Suprapubic skin (tissue), 3 donors: ENCODE results near the gene ZNF740.

Experiments used
- CTCF ChIP-seq, 2 donors: fragments of 200-600 bp in 1 of 2; fragments of 450-650 bp in 1 of 2; sonication (generic) in 1 of 2; IDR thresholded peaks; one replicate each; pipeline ENCODE4 v1.5.1; 2016 to 2019; ENCODE audit warnings: antibody characterized with exemption in 2 of 2, mild to moderate bottlenecking in 1 of 2, moderate library complexity in 1 of 2
- EP300 ChIP-seq: sonication (generic); formaldehyde crosslinking; IDR thresholded peaks from one replicate; pipeline ENCODE4 v1.6.1; 2017; ENCODE audit warnings: antibody characterized with exemption

- TF ChIP-seq EP300 (no peak), CTCF (IDR thresholded peaks at IDR 0.05) (no peak)
These were observed 46.3 kb downstream of the ZNF740 start for GRCh38 chr12:53226815-53227214.
